HG03575 (cell line): ENCODE measurements around the gene DNAJC22.
"Not testable (repeated sequence)": the region's sequence is repeated elsewhere in the genome, so short reads cannot be mapped to it uniquely, and the experiment has no call there.

Source experiments
- ATAC-seq: cut with Tn5 transposase; IDR thresholded peaks from one replicate; pipeline ENCODE4 v1.9.1; 2021; ENCODE audit not compliant: unreplicated experiment, insufficient number of reproducible peaks, low FRiP score; ENCODE audit errors: extremely low read depth

DNAJC22 gene

DNA sequence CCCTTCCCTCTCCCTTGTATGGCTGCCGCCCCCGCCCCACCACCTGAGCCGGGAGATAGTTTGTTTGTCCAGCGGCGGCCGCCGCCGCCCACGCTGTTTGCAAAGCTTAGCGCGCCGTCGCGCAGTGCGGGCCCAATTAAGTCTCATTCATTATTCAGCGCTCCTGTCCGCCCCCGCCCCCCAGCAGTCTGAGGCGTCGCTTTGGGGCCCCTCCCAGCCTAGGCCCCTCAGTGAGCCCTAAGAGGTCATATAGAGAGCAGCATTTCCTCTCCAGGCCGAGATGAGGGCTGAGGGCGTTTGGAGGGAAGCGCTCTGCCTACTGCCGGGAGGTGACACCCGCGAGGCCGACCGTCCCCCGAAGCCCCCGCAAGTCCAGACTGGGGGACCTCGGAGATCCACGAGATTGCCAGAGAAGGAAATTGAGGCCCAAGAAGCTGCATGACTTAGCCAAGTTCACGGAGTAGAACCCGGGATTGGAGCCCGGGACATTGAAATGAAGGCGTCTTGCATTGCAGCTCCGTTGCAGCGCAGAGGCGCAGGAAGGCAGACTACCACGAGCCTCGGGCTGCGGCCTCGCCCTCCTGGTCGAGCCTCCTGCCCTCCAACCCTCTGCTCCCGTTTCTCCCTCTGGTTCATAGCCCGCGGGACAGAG, at the start of gene DNAJC22:
TSS of gene DNAJC22 (plus strand) at position 230 of the 652 bp plus-strand sequence. CDS start 1,985 bp downstream, outside the sequence.
- no peak for ATAC-seq

DNA sequence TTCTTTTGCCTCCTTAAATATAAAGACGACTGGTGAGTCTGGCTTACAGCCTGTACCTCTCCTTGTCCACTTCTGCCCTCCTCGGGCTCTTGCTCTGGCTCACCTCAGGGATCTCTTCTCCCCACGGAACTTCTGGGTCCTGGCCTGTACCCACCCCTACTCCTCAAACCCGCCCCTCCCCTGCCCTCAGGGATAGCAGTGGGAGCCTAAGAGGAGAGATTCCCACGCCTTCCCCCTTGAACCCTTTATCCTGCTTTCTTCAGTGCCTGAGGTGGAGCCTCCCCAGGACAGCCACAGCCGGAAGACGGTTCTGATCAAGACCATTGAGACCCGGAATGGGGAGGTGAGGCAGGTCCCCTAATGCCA, 49.0 kb upstream of the DNAJC22 start:
- no peak for ATAC-seq

DNA sequence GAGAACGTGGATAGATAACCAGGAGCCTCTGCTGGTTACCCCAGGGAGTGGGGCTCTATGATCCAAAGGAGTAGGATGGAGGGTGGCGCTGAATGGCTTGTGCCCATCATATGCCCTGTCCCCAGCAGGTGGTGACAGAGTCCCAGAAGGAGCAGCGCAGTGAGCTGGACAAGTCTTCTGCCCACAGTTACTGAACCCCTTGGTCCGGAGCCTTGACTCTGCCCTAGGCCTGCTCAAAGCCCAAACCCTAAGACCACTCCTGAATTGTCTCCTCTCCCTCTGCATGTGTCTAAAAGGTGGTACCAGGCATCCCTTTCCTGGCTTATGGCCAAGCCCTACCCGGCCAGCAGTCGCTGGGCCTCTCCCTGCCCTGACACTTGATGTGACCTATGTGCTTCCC, 48.5 kb upstream of the DNAJC22 start:
- no peak for ATAC-seq

DNA sequence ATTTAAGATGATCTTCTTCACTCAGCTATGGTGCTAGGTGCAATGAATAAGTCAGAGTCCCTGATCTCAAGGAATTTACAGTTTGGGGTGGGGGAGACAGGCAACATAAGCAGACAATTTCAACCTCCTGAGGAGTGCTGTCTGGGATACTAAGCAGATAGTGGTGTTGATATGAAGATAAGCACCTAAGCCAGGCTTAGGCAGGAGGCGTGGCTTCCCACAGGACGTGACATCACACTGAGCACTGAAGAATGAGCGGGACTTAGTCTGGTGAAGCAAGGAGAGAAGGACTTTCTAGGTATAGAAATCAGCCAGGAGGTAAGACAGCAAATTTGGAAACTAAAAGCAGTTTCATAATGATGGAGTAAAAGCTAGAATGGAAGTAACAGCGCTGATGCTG, 44.9 kb upstream of the DNAJC22 start:
- no peak for ATAC-seq

DNA sequence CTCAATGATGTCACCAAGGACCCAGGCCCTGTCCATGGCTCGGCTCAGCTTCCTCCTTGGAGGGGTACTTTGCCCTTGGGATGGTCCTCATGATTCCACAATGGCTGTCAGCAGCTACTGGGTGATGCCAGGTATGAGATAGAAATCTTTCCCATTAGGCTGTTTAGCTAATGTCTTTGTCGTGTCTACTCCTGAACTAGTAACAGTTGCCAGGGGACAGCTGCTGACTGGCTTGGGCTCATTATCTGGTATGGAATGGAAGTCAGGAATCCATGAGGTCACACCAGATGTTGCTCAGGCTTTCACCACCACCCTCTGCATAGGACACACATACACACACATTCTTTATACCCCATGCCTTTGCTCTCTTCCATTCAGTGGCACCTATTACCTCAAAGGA, 42.5 kb upstream of the DNAJC22 start:
- no peak for ATAC-seq

DNA sequence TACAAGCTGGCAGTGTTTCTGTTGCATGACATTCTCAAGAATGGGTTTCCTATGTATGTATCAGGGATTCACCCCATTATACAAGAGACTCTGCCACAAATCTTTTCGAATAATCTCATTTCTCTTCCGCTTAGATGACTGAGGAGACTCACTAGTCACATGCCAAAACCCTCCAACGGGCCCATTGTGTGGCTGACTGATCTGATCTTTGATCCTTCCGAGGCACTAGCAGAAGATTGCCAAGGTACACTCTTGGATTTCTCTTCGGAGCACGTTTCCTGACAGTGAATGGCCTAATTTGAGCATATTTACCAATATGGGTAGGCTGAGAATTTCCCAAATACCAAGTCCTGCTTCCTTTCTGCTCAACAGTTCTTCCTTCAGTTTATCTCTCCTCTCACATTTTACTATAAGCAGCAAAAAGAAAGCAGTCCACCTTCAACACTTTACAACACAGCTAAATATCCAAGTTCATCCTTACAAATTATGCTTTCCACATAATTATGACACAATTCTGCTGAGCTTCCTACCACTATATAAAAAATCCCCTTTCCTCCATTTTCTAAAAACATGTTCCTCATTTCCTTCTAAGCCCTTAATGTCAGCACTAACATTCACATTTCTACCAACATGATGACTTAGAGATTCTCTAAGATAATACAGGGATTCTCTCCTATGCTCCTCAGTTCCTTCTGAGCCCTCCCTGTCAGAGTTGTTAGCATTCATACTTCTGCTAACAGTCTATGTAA, 40.8 kb upstream of the DNAJC22 start:
- no peak for ATAC-seq

DNA sequence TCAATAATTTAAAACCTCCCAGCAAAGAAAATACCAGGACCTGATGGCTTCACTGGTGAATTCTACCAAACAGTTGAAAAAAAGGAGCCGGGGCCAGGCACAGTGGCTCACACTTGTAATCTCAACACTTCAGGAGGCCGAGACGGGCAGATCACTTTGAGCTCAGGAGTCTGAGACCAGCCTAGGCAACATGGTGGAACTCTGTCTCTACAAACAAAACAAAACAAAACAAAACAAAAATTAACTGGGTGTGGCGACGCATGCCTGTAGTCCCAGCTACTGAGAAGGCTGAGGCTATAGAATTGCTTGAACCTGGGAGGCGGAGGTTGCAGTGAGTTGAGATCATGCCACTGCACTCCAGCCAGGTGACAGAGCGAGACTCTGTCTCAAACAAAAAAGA, 37.3 kb upstream of the DNAJC22 start:
- ATAC-seq, result no peak

DNA sequence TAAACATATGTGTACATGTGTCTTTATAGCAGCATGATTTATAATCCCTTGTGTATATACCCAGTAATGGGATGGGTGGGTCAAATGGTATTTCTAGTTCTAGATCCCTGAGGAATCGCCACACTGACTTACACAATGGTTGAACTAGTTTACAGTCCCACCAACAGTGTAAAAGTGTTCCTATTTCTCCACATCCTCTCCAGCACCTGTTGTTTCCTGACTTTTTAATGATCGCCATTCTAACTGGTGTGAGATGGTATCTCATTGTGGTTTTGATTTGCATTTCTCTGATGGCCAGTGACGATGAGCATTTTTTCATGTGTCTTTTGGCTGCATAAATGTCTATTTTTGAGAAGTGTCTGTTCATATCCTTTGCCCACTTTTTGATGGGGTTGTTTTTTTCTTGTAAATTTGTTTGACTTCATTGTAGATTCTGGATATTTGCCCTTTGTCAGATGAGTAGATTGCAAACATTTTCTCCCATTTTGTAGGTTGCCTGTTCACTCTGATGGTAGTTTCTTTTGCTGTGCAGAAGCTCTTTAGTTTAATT, 36.2 kb upstream of the DNAJC22 start:
- not testable (repeated sequence) for ATAC-seq

DNA sequence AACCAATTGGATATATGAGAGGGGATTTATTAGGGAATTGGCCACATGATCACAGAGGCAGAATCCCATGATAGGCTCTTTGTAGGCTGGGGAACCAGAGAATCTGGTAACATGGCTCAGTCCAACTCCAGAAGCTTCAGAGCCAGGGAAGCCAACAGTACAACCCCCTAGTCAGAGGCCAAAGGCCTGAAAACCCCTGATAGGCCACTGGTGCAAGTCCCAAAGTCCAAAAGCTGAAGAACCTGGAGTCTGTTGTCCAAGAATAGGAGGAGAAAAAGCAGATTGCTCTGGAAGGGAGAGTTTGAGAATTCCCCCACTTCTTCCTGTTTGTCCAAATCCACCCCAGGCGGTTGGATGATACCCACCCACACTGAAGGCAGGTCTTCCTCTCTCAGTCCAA, 31.9 kb upstream of the DNAJC22 start:
- ATAC-seq, result no peak

DNA sequence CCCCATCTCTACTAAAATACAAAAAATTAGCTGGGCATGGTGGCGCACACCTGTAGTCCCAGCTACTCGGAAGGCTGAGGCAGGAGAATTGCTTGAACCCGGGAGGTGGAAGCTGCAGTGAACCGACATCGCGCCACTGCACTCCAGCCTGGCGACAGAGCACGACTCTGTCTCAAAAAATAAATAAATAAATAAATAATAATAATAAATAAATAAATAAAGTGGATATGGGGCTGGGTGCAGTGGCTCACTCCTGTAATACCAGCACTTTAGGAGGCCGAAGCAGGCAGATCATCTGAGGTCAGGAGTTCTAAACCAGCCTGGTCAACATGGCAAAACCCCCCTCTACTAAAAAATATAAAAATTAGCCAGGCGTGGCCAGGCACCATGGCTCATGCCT, 29.6 kb upstream of the DNAJC22 start:
- not testable (repeated sequence) for ATAC-seq

DNA sequence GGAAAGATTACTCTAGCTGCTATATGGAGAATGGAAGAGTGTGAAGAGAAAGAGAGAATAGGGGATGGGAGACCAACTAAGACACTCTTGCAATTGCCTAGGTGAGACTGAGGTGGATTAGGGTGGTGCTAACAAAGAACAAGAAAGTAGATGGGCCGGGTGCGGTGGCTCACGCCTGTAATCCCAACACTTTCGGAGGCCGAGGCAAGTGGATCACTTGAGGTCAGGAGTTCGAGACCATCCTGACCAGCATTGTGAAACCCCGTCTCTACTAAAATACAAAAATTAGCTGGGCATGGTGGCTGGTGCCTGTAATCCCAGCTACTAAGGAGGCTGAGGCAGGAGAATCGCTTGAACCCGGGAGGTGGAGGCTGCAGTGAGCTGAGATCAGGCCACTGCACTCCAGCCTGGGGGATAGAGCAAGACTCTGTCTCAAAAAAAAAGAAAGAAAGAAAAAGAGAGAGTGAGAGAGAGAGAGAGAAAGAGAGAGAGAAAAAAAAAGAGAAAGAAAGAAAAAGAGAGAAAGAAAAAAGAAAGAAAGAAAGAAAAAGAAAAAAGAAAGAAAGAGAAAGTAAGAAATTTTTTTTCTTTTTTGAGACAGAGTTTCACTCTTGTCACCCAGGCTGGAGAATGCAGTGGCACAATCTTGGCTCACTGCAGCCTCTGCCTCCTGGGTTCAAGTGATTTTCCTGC, 26.1 kb upstream of the DNAJC22 start:
- ATAC-seq, result not testable (repeated sequence)

DNA sequence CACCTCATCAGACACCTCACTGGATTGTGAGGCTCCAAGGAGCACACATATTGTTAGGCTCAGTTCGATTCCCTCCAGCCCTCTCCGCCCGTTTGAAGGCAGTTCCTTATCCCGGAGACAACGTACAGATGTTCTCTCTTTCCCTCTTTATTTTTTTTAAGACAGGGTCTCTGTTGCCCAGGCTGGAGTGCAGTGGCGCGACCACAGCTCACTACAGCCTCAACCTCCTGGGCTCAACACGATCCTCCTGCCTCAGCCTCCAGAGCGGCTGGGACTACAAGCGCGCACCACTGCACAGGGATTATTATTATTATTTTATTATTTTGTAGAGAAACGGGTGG, 24.4 kb upstream of the DNAJC22 start:
- no peak for ATAC-seq

DNA sequence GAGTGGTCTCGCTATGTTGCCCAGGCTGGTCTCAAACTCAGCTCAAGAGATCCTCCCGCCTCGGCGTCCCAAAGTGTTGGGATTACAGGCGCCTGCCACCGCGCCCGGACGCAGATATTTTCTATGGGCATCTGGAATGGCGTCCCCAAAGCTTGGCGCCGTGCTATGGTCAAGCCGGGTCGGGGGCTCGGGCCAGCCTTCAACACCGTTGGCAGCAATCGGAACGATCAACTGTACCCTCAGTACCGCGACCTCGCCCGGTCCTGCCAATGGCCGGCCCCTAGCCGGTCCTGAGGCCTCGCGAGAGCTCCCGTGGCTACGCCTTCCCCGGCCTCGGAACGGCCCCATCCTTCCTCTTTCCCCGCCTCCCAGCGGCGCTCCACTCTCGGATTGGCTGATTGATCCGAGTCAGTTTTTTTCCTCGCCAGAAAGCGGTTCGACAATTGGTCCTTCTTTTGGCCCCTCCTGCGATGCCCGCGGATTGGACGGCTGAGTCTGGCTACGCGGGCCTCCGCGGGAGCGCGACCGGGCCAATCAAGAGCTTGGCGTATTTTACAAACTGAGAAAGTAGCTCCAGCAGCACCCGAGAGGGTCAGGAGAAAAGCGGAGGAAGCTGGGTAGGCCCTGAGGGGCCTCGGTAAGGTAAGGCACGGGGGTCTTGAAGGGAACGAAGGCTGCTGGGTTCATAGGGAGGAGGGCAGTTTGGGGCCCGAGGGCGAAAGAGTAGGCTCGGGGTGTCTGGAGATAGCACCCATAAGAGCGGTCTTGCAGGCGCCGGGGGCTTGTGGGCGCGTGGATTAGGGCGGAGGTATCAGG, 23.8 kb upstream of the DNAJC22 start, which contains the start of gene TROAP:
TSS of gene TROAP (plus strand) at position 548 of the 816 bp plus-strand sequence. CDS start 354 bp downstream, outside the sequence.
- peak; percentile 72 for ATAC-seq

DNA sequence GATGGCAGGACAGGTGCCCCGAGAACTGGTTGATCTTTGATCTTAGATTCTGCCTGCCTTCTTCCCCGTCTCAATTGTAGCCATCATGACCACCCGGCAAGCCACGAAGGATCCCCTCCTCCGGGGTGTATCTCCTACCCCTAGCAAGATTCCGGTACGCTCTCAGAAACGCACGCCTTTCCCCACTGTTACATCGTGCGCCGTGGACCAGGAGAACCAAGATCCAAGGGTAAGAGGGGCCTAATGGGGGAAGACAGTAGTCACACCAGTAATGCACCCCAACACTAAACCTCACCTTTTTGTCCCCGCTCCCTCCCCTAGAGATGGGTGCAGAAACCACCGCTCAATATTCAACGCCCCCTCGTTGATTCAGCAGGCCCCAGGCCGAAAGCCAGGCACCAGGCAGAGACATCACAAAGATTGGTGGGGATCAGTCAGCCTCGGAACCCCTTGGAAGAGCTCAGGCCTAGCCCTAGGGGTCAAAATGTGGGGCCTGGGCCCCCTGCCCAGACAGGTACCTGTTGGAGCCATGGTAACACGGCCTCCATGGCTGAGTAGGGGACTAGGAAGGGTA, 23.1 kb upstream of the DNAJC22 start:
- ATAC-seq, result no peak

DNA sequence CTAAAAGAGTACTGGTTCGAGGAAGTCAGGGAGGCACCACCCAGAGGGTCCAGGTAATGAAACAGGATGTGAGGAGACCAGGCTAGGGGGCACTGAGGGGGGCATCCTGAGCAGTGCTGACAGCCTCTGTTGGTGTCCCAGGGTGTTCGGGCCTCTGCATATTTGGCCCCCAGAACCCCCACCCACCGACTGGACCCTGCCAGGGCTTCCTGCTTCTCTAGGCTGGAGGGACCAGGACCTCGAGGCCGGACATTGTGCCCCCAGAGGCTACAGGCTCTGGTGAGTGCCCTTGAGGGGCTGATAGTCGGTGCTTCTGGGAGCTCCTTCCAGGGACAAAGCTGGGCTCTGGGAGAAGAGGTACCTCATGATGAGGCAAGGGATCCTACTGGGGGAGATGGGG, 21.1 kb upstream of the DNAJC22 start:
- no peak for ATAC-seq

DNA sequence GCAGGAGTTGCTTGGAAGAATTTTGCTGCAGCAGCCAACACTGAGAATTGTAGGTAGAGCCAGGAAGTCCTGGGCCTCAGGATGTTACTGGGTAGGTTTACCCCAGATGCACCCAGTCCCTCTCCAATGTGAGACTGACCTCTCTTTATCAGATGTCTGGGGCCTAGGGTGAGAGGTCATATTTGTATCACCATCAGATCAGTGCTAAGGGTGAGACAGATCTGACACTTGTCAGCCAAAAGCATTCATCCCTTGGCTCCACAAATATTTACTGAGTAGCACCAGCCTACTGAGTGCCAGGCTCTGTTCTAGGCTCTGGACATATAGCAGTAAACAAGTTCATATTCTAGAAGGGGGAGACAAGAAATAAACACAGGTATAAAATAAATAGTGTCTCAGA, 19.3 kb upstream of the DNAJC22 start:
- ATAC-seq, result no peak

DNA sequence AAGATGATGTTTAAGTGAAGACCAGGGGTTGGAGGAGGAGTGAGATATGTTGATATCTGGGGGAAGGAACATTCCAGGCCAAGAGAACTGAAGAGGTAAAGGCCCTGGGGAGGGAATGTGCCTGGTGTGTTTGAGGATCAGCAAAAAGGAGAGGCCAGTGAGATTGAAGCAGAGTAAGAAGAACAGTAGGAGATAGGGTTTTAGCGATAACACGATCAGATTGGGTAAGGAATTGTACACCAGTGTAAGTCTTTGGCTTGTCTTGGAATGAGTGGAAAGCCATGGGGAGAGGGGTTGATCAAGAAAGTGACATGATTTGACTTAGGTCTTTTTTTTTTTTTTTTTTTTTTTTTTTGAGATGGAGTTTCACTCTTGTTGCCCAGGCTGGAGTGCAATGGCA, 18.8 kb upstream of the DNAJC22 start:
- no peak for ATAC-seq

DNA sequence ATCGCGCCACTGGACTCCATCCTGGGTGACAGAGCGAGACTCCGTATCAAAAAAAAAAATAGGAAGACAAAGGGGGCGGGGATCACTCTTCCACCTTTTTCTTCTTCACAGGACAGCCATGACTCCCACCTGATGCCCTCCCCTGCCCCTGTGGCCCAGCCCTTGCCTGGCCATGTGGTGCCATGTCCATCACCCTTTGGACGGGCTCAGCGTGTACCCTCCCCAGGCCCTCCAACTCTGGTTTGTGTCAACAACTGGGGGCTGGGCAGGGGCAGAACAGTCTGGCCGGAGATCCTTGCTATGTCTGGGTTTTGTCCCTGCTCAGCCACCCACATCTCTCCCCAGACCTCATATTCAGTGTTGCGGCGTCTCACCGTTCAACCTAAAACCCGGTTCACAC, 17.9 kb upstream of the DNAJC22 start:
- ATAC-seq, result no peak
